Activated CD8-positive, alpha-beta memory T cell treated with anti-CD3 and anti-CD28 coated beads, Interleukin-2, amount 10 ng/mL, durations not matched to agents 7 days and 5 days (primary cell): ENCODE measurements around the gene AGXT2. TPM values are rescaled to one million over a fixed set of nuclear protein-coding genes. Genes with fewer than 3 reads are reported as not detected.

ENCODE experiments used
- ATAC-seq: fragments of 150-1000 bp; cut with Tn5 transposase; one replicate; pipeline ENCODE4 v1.10.0; 2021; ENCODE audit warnings: moderate library complexity
- CTCF ChIA-PET: fragments of 350-600 bp; sonication (Branson Sonifier 250); formaldehyde crosslinking; loops from one replicate; lab custom pipeline; 2021; ENCODE audit warnings: antibody characterized with exemption; lab: Charles Lee
- DNase-seq: peaks from one replicate; pipeline ENCODE4 v3.0.0-alpha.2; 2020
- H3K27ac Mint-ChIP-seq: one replicate; pipeline ENCODE4 v1.8.0; 2021; ENCODE audit warnings: mild to moderate bottlenecking, mixed read lengths
- H3K27me3 Mint-ChIP-seq: one replicate; pipeline ENCODE4 v1.8.0; 2021; ENCODE audit warnings: mixed read lengths
- H3K36me3 Mint-ChIP-seq: one replicate; pipeline ENCODE4 v1.8.0; 2021; ENCODE audit warnings: mild to moderate bottlenecking, mixed read lengths
- H3K4me1 Mint-ChIP-seq: one replicate; pipeline ENCODE4 v1.8.0; 2021; ENCODE audit warnings: mixed read lengths
- H3K4me3 Mint-ChIP-seq: one replicate; pipeline ENCODE4 v1.8.0; 2021; ENCODE audit warnings: mild to moderate bottlenecking, moderate library complexity, mixed read lengths
- H3K9me3 Mint-ChIP-seq: one replicate; pipeline ENCODE4 v1.8.0; 2022; ENCODE audit warnings: low read depth, mixed read lengths
- total RNA-seq, 2 experiments: library from RNA; stranded (reverse); gene quantifications; one replicate each; pipeline ENCODE4 v1.2.3, GENCODE V29; 2021

AGXT2 gene
- total RNA-seq, 2 experiments from 2014 or later: not detected

DNA sequence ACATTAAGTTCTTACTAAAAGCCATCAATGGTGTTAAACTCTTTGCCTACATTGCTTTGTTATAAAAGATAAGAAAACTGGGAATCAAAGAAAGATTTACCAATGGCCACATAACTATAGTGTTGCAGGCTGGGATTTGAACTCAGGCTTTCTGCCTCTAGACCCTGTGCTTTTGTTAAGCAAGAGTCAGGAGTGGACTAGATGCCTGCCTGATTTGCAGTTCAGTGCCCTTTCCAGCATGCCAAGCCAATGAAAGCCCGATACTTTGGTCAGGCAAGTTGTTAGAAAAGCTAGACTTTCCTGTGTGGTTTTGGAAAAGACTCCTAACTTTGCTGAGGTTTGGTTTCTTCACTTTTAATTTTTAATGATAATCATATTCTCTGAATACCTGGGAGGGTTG is 21.4 kb upstream of the AGXT2 start:
- Mint-ChIP-seq H3K27ac (no peak overlapping the region), H3K4me3 (no peak overlapping the region), H3K4me1 (no peaks in the 10 kb centered on the region), H3K27me3 (peaks cover 10% of the 10 kb centered on the region), H3K36me3 (no peaks in the 10 kb centered on the region), H3K9me3 (no peaks in the 10 kb centered on the region)
- DNase-seq (no peak), ATAC-seq (no peak)
- CTCF ChIA-PET: no interaction called here

DNA sequence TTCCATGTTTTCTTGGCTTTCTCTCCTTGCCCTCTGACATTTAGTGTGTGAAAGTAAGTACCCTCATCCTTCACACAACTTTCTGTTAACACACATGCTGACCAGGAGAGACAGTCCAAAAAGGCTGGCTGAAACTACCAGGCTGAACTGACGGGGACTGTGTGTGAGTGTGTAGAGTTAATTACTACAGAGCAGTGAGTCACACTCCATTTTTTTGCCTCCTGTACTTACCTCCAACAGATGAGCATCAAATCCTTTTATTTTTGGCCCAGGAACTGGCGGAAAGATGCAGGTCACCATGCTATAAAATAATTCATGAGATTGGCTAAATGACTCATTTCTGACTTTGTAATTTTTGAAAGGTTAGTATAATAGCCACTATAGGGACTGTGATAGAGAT is 20.2 kb upstream of the AGXT2 start:
- H3K4me1 Mint-ChIP-seq: no peaks in the 10 kb centered on the region
- H3K27me3 Mint-ChIP-seq: peaks cover 14% of the 10 kb centered on the region
- no peaks in the 10 kb centered on the region for H3K36me3 Mint-ChIP-seq
- CTCF ChIA-PET: no interaction called here
- H3K4me3 Mint-ChIP-seq: no peak overlapping the region
- no peak for DNase-seq
- ATAC-seq: no peak
- H3K9me3 Mint-ChIP-seq: no peaks in the 10 kb centered on the region
- no peak overlapping the region for H3K27ac Mint-ChIP-seq

DNA sequence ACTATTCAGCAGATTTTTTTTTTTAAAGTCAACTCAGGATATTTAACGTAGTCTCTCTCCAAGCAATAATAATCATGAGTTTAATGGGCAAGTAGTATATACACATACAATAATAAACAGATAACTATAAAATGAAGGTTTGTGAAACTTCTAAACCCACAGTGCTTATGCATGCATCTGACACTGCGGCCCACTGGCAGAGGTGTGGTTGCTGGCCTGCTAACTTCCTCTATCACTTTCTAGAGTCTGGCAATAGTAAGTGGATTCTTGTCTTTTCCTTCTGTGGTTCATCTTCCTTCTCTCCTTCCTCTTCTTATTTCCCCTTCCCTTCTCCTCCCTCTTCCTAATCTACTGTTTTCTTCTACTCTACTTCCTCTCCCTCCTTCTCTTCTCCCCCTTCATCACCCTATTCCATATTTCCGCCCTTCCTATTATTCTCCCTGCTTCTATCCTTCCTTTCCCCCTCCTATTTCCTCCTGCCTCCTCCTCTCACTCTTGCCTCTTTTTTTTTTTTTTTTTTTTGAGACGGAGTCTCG is 18.6 kb upstream of the AGXT2 start:
- Mint-ChIP-seq H3K4me1 (no peaks in the 10 kb centered on the region), H3K36me3 (no peaks in the 10 kb centered on the region), H3K27me3 (peaks cover 19% of the 10 kb centered on the region), H3K27ac (no peak overlapping the region), H3K9me3 (no peaks in the 10 kb centered on the region), H3K4me3 (no peak overlapping the region)
- CTCF ChIA-PET: interaction anchor here (0.7 kb wide), 1 partner anchor 35 kb away, joined by 3 read pairs; no protein-coding TSS in a partner anchor
- ATAC-seq: no peak
- no peak for DNase-seq

DNA sequence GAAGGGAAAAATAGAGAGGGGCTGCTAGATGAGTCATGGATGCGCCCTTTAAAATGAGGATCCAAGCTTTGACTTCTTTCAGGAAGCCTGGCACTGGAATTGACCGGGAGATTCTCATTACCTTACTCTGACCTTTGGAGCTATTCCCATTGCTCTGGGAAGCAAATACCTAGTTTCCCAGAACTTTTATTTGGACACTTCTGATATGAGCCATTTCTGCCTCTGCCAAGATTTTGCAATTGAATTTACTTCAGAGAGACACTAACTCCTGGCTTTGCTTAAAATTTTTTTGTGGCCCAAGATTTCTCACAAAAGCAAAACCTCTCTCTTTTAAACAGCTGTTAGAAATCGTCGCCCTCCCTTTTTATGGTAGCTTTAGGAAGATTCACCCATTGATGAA is 15.7 kb upstream of the AGXT2 start:
- H3K27me3 Mint-ChIP-seq: peaks cover 21% of the 10 kb centered on the region
- H3K9me3 Mint-ChIP-seq: no peaks in the 10 kb centered on the region
- H3K4me1 Mint-ChIP-seq: no peaks in the 10 kb centered on the region
- no peak for ATAC-seq
- no peaks in the 10 kb centered on the region for H3K36me3 Mint-ChIP-seq
- CTCF ChIA-PET: no interaction called here
- no peak for DNase-seq
- H3K4me3 Mint-ChIP-seq: no peak overlapping the region
- no peak overlapping the region for H3K27ac Mint-ChIP-seq

DNA sequence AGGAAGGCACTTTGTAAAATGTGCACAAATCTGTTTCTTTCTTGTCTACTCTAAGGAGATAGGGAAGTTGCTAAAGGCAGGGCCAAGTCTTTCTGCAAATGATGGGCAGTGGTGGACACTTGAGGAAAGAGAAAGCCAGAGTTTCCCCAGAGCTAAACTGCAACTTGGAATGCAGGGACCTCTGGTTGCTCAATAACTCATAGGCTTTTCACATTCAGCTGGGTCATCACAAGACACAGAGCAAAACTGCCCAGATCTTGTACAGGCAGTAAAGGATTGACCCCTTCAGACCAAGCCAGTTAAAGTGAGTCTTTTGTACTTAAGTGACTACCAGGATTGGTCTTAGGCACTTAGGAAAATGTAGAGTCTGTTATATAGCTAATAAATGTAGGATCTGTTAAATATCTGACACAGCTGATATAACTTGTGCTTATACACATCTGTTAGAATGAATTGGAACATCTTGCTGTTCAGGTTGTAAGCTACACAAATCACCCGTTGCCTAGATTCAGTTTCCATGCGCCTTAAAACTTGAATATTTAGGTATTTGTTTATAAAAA is 13.5 kb upstream of the AGXT2 start:
- ATAC-seq: no peak
- DNase-seq: no peak
- H3K4me3 Mint-ChIP-seq: no peak overlapping the region
- H3K4me1 Mint-ChIP-seq: no peaks in the 10 kb centered on the region
- no peaks in the 10 kb centered on the region for H3K36me3 Mint-ChIP-seq
- peaks cover 31% of the 10 kb centered on the region for H3K27me3 Mint-ChIP-seq
- H3K9me3 Mint-ChIP-seq: no peaks in the 10 kb centered on the region
- CTCF ChIA-PET: no interaction called here
- H3K27ac Mint-ChIP-seq: no peak overlapping the region

DNA sequence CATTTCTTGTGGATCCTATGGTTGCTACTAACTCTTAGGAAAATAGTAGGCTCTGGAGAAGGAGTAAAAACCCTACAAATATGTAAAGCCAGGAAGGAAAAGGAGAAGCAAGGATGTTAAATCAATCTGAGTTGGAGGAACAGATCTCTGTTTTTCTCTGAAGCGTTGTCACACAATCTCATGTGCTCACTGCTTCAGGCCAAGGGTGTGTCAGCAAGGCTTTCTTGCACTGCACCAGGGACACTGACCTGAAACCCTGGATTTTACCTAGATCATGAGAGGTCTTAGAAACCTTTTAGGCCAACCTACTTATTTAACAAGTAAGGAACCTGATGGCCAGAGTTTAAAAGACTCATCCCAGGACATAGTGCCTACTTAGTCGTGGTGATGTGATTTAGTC is 12.5 kb upstream of the AGXT2 start:
- DNase-seq: no peak
- H3K4me1 Mint-ChIP-seq: no peaks in the 10 kb centered on the region
- H3K4me3 Mint-ChIP-seq: no peak overlapping the region
- H3K9me3 Mint-ChIP-seq: no peaks in the 10 kb centered on the region
- no peak for ATAC-seq
- CTCF ChIA-PET: no interaction called here
- no peaks in the 10 kb centered on the region for H3K36me3 Mint-ChIP-seq
- H3K27me3 Mint-ChIP-seq: peaks cover 38% of the 10 kb centered on the region
- H3K27ac Mint-ChIP-seq: no peak overlapping the region

DNA sequence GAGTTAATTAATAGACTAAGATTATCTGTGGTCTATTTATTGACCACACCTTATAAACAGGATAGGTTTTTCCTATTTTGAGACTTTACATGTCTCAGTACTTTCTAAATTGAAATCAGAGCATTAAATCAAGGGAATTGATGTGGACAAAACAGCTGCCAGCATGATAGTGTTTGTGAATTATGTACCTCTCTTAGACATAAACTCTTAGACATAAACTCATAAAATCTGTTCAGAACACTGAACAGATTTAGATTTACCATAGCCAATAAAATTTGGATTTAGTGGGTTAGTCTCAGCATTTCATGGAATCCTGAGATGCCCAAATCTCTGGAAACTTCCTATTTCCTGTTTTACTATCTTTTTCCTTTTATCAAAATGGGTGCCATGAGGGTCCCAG is 11.5 kb upstream of the AGXT2 start:
- H3K27me3 Mint-ChIP-seq: peaks cover 40% of the 10 kb centered on the region

DNA sequence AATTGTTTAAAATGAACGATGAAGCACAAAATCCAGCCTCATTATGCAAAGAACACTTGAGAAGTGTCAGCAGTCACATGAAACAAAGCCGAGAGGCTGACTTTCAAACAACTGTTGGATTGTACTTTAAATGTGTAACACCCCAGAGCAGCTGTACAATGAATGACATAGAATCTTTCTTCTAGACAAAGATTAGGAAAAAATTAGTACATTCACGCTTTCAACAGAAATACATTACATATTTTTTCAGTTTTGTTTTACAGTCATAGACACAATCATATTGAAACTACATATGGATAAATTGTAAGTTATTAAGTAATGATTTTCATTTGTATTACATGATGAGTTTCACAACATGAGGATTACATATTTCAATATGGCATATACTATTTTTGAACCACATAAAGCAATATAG is 10.6 kb upstream of the AGXT2 start:
- Mint-ChIP-seq H3K36me3 (no peaks in the 10 kb centered on the region), H3K27me3 (peaks cover 37% of the 10 kb centered on the region), H3K9me3 (no peaks in the 10 kb centered on the region), H3K4me1 (no peaks in the 10 kb centered on the region), H3K4me3 (no peak overlapping the region), H3K27ac (no peak overlapping the region)
- DNase-seq (no peak), ATAC-seq (no peak)
- CTCF ChIA-PET: no interaction called here

More for the DNA sequence above, 11.5 kb upstream of the AGXT2 start:
- Mint-ChIP-seq H3K4me1 (no peaks in the 10 kb centered on the region), H3K27ac (no peak overlapping the region), H3K9me3 (no peaks in the 10 kb centered on the region), H3K36me3 (no peaks in the 10 kb centered on the region), H3K4me3 (no peak overlapping the region)
- CTCF ChIA-PET: no interaction called here
- no peak for DNase-seq
- ATAC-seq: no peak

DNA sequence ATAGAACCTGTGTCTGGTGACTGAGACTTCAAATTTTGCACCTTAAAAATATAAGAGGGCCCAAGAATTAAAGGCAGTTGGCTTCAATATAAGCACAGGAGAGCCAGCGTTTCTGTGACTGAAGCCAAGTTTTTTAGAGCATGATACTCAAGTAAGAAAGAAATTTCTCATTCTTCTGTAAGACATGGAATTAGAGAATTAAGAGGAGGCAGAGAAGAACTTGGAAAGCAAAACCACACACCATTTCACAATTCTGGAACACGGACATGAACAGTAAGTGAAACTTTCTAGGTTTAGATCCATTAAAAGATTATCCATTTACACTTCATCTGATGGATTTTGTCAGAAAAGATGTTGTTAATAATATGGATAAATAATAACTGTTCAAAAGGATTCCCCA is 8.9 kb upstream of the AGXT2 start:
- no peaks in the 10 kb centered on the region for H3K36me3 Mint-ChIP-seq
- H3K27ac Mint-ChIP-seq: no peak overlapping the region
- H3K9me3 Mint-ChIP-seq: no peaks in the 10 kb centered on the region
- H3K4me1 Mint-ChIP-seq: no peaks in the 10 kb centered on the region
- DNase-seq (no peak), ATAC-seq (no peak)
- CTCF ChIA-PET: no interaction called here
- no peak overlapping the region for H3K4me3 Mint-ChIP-seq
- H3K27me3 Mint-ChIP-seq: peaks cover 36% of the 10 kb centered on the region

DNA sequence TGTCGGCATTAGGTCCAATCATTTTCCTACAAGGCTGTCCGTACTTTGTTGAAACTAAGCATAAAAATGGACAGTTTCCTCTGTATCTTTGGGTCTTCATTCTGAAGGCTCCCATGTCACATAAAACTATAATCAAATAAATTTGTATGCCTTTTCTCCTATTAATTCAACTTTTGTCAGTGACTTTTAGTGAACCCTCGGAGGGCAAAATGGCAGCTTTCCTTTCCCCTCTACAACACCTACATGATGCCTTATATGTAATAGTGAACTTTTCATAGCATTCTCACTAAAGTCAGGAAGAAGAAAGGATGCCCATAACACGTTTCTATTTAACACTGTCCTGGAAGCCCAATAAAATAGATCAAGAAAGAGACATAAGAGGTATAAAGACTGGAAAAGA is 5.1 kb upstream of the AGXT2 start:
- Mint-ChIP-seq H3K27me3 (peaks cover 40% of the 10 kb centered on the region), H3K4me1 (no peaks in the 10 kb centered on the region), H3K4me3 (no peak overlapping the region), H3K27ac (no peak overlapping the region), H3K36me3 (no peaks in the 10 kb centered on the region), H3K9me3 (no peaks in the 10 kb centered on the region)
- ATAC-seq (no peak), DNase-seq (no peak)
- CTCF ChIA-PET: no interaction called here

DNA sequence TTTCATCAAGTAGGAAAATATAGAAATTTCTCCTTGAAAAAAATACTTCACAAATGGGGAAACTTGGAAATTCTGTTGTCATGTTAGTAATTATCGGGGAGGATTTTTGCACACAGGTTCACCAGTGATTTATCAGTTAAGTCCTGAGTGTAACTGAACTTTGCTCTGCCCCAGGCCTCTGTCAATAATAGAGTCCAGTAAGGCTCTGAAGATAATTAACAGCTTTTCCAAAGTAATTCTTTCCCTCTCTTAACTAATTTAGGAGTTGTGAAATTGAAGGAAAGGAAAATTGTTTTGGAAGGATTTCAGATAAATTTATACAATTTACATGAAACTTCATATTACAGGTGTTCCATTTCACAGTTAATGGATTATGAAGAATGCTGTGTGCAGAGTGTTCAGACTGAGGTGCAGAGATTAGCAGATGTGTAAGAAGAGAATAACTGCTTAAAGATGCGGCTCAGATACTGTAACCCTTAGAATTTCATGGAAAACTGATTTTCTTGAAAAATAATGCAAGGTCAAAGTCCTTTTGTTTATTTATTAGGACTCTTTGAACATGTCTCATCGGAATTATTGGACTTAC is 2.9 kb upstream of the AGXT2 start:
- Mint-ChIP-seq H3K9me3 (no peaks in the 10 kb centered on the region), H3K4me3 (no peak overlapping the region), H3K36me3 (no peaks in the 10 kb centered on the region), H3K27ac (no peak overlapping the region), H3K4me1 (no peaks in the 10 kb centered on the region), H3K27me3 (peaks cover 25% of the 10 kb centered on the region)
- DNase-seq: no peak
- CTCF ChIA-PET: no interaction called here
- no peak for ATAC-seq

DNA sequence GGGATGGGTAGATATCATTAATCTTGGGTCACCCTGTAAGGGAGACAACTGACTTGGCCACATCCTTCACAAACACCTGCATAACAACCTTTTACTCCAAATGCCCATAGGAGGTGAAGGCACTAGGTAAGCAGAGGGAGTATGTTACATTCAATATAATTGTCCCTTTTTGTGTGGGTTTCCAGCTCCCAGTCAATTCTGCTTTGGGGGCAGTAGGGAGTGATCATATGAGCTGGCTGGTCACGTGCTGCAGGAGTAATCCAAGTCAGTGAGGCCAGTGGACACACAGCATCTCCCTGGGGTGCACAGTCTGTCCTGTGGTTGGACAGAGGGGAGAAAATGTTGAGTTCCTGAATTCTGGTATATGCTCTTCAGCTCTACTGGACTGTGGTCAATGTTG is 1.2 kb upstream of the AGXT2 start:
- Mint-ChIP-seq H3K9me3 (no peaks in the 10 kb centered on the region), H3K27me3 (peaks cover 21% of the 10 kb centered on the region), H3K27ac (no peak overlapping the region), H3K36me3 (no peaks in the 10 kb centered on the region), H3K4me1 (no peaks in the 10 kb centered on the region), H3K4me3 (no peak overlapping the region)
- DNase-seq (no peak), ATAC-seq (no peak)
- CTCF ChIA-PET: no interaction called here

DNA sequence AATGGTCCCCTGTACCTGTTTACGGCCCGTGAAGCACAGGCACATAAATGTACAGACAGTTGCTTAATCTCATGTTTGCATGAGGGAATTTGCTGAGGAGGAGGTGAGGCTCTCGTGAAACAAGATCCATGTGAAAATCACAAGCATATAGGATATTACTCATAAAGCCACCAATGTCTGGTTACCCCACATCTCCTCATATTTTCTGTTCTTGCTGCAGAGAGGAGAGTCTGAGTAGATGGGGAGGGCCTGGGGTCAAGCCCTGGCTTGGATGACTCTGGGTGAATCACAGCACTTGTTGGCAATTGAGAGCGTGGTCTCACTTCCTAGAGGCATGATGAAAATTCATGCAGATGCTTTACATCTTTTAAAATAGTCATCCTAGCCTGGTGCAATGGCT is 975 bp downstream of the AGXT2 start:
- Mint-ChIP-seq H3K4me3 (no peak overlapping the region), H3K27ac (no peak overlapping the region), H3K4me1 (no peaks in the 10 kb centered on the region), H3K9me3 (no peaks in the 10 kb centered on the region), H3K36me3 (no peaks in the 10 kb centered on the region), H3K27me3 (peaks cover 22% of the 10 kb centered on the region)
- CTCF ChIA-PET: no interaction called here
- ATAC-seq: no peak
- no peak for DNase-seq

DNA sequence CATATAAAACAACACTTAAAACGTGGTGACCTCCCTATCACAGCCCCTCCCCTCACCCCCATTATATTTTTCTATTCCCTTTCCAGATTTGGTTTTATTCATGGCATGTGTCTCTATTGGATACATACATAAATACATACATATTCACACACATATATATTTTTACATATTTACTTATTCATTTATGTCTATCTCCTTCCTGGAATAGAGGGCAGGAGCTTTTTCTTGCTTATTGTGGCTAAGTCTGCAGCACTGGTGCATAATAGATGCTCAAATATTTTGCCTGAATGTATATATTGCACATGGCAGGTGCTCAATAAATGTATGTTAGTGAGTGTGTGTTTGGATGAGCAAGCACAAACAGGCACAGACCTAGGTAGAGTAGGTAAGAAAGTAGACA is 2.5 kb downstream of the AGXT2 start:
- Mint-ChIP-seq H3K27ac (no peak overlapping the region), H3K36me3 (no peaks in the 10 kb centered on the region), H3K4me1 (no peaks in the 10 kb centered on the region), H3K9me3 (no peaks in the 10 kb centered on the region), H3K4me3 (no peak overlapping the region), H3K27me3 (peaks cover 20% of the 10 kb centered on the region)
- CTCF ChIA-PET: no interaction called here
- DNase-seq: no peak
- ATAC-seq: no peak
